ENCODE measurements around the gene SSR3.

DNA sequence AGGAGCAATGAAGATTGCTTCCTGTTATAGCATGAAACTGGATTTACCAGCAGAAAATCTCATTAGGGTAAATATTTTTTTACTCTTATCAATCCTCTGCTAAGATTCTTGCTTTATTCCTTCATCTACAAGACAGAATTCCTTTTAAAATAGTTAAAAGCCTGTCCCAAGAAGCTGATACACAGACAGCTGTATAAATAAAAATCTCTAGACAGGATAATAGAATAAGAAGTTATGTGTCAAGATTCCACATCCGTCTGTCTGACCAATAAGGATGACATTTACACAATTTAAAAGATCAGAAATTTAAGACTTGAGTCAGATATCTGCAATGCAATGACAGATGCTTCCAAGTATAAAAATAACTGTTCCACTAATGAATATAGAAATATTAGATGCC lies 57.6 kb downstream of the SSR3 start:
- TF ChIP-seq CTCF (IDR thresholded peaks at IDR 0.05) (no peak), POLR2A (IDR thresholded peaks at IDR 0.05) (no peak)

All from uterus (tissue), 2 donors.